Stimulated activated naive CD8-positive, alpha-beta T cell treated with anti-CD3 and anti-CD28 coated beads, Interleukin-15, amount 100 ng/mL, for 72 hours (primary cell): ENCODE data around the gene CEBPG.

Experiments
- ATAC-seq: fragments of 150-1000 bp; cut with Tn5 transposase; 2 replicates; pipeline ENCODE4 v1.10.0; 2021; ENCODE audit warnings: mild to moderate bottlenecking, moderate library complexity
- DNase-seq, 2 donors: peaks; one replicate each; pipeline ENCODE4 v3.0.0; 2021 to 2022
- H3K27ac Mint-ChIP-seq, 2 donors: one replicate each; pipeline ENCODE4 v1.8.0; 2022; ENCODE audit warnings: mild to moderate bottlenecking in 2 of 2, mixed read lengths in 2 of 2, moderate library complexity in 2 of 2
- H3K27me3 Mint-ChIP-seq: one replicate; pipeline ENCODE4 v1.8.0; 2022; ENCODE audit warnings: mixed read lengths
- H3K4me1 Mint-ChIP-seq: one replicate; pipeline ENCODE4 v1.8.0; 2022; ENCODE audit warnings: mild to moderate bottlenecking, mixed read lengths
- H3K4me3 Mint-ChIP-seq, 2 donors: one replicate each; pipeline ENCODE4 v1.8.0; 2022; ENCODE audit warnings: mild to moderate bottlenecking in 2 of 2, mixed read lengths in 2 of 2, moderate library complexity in 1 of 2
- H3K9me3 Mint-ChIP-seq, 2 donors: one replicate each; pipeline ENCODE4 v1.8.0; 2022; ENCODE audit warnings: mixed read lengths in 2 of 2

Gene CEBPG

GRCh38 chr19:33403221-33403972 is 29.9 kb downstream of the CEBPG start:
- Mint-ChIP-seq H3K4me3 (no peak overlapping the region), H3K27me3 (no peaks in the 10 kb centered on the region), H3K4me1 (no peaks in the 10 kb centered on the region), H3K9me3 (no peaks in the 10 kb centered on the region), H3K27ac (no peak overlapping the region)
- ATAC-seq (no peak), DNase-seq (no peak)

- H3K4me1 Mint-ChIP-seq = no peaks in the 10 kb centered on the region
These were observed 30.4 kb downstream of the CEBPG start for GRCh38 chr19:33403973-33404304.

DNA sequence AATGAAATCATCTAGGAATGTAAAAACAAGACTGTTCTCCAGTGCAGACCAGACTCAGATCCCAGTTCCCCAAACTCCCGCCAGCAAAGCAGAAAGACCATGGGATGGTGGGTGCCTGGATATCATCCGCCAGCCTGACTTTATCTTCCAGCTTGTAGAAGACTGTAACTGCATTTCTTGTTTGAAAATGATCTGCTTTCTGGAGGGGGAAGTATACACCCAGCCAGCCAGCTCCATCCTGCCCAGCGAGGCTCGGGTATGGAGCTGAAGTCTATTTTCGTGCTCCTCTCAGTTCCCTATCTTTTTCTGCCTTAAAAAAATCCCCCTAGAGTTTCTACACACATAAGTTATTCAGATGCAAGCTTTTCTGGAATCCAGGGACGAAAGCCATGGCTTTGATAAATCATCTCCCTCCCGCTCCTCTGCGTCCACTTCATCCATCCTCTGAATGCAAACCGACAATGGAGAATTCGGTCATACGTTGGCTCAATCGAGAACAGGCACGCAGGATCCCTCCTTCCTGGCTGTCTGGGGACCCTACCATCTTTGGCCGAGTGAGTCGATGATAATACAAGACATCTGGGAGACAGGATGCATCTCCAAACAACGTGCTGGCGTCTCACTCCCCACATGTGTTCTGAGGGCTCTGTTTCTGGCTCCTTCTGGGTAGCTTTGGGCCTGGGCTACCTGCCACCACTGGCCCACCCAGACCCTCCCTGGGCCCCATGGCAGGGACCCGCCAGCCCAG is 31.2 kb downstream of the CEBPG start:
- Mint-ChIP-seq H3K4me3 (no peak overlapping the region), H3K9me3 (no peaks in the 10 kb centered on the region), H3K27me3 (no peaks in the 10 kb centered on the region), H3K27ac (peak overlapping the region in 1 of 2 donors; percentile 42), H3K4me1 (no peaks in the 10 kb centered on the region)
- no peak for DNase-seq
- ATAC-seq = no peak

More at GRCh38 chr19:33403973-33404304, 30.4 kb downstream of the CEBPG start:
- Mint-ChIP-seq H3K27me3 (no peaks in the 10 kb centered on the region), H3K4me3 (no peak overlapping the region), H3K27ac (no peak overlapping the region), H3K9me3 (no peaks in the 10 kb centered on the region)
- ATAC-seq = no peak
- no peak for DNase-seq

DNA sequence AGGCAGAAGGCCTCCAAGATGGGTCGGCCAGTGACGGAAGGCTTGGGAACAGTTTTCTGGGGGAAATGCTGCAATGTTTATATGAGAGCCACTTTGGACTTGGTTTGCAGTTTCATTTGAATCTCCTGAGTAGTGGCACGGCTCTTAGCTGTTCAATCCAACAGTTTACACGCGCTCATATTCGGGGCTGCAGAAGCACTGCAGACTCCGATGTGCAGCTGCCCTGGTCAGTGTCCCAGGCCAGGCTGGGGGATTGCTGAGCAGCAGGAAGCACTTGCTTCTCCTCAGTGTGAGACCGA is 31.7 kb downstream of the CEBPG start:
- DNase-seq = no peak
- H3K27me3 Mint-ChIP-seq = no peaks in the 10 kb centered on the region
- H3K27ac Mint-ChIP-seq = no peak overlapping the region
- H3K9me3 Mint-ChIP-seq = no peaks in the 10 kb centered on the region
- ATAC-seq = no peak
- H3K4me3 Mint-ChIP-seq = no peak overlapping the region
- H3K4me1 Mint-ChIP-seq = no peaks in the 10 kb centered on the region

DNA sequence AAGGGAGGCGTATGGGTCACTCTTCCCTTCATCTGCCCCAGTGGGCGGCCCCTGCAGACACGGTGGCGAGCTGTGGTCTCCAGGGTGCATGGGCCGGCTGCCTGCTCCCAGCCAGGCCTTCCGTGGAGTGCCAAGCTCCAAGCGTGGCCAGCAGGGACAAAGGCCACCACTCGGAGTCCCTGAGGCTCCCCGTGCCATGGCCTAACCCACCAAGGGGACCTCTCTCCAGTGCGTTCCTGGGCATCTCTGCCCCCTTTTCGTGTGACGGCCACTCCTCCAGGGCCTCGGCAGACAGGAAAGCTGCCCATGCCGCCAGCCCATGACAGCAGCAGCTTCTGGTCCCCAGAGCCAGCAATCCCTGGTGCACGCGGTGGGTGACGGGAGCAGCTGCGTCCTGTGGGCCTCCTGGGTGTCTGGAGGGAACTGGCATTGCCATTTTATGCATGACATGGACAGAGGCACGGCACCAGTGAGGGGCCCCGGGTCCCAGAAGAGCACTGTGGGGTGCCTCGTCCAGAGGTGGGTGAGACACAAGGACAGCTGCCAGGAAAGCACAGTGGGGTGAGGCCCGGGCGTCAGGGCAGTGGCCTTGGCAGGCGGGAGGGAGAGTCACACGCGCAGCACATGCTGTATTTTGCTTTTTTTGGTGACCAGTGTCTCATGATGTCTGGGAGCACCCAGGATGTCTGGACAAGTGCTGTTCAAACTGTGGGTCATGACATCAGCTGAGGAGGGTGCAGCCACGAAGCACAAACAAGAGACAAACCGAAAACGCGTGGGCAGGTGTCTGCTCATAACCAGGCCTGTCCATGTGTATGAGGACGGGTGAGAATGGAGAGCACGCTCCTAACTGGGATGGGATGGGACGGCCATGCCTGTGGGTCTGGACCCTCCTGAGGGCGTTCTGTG is 32.3 kb downstream of the CEBPG start:
- H3K4me1 Mint-ChIP-seq = no peaks in the 10 kb centered on the region
- no peaks in the 10 kb centered on the region for H3K9me3 Mint-ChIP-seq
- H3K27ac Mint-ChIP-seq = peak overlapping the region in 1 of 2 donors; percentile 74
- H3K4me3 Mint-ChIP-seq = no peak overlapping the region
- no peak for ATAC-seq
- DNase-seq = no peak
- H3K27me3 Mint-ChIP-seq = no peaks in the 10 kb centered on the region

GRCh38 chr19:33406521-33407139 is 33.1 kb downstream of the CEBPG start:
- Mint-ChIP-seq H3K9me3 (no peaks in the 10 kb centered on the region), H3K27ac (no peak overlapping the region), H3K27me3 (no peaks in the 10 kb centered on the region), H3K4me1 (no peaks in the 10 kb centered on the region), H3K4me3 (no peak overlapping the region)
- DNase-seq (peak; percentile 71 to 73), ATAC-seq (peak; percentile 67)

DNA sequence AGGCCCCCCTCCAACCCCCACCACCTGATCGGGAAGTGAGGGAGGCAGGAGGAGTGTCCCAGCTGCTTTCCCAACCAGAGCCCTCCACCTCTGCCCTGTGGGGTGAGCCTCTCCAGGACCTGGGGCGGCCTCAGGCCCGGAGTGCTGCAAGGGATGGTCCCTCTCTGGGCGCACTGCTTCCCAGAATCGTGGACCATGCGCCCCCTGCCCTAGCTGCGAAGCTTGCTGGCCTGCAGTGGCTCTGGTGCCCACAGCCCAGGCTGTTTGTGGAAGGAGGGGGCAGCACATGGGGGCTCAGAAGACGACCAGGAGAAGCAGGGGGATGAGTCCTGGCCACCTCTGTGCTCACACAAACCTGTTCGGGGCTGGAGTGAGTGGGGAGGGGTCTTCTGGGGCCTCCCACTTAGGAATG is 33.6 kb downstream of the CEBPG start:
- Mint-ChIP-seq H3K27ac (no peak overlapping the region), H3K9me3 (no peaks in the 10 kb centered on the region), H3K27me3 (no peaks in the 10 kb centered on the region), H3K4me3 (no peak overlapping the region), H3K4me1 (no peaks in the 10 kb centered on the region)
- ATAC-seq (no peak), DNase-seq (no peak)

GRCh38 chr19:33407716-33408115 is 34.2 kb downstream of the CEBPG start:
- Mint-ChIP-seq H3K27ac (no peak overlapping the region), H3K9me3 (no peaks in the 10 kb centered on the region), H3K4me3 (no peak overlapping the region), H3K4me1 (no peaks in the 10 kb centered on the region), H3K27me3 (no peaks in the 10 kb centered on the region)
- no peak for ATAC-seq
- no peak for DNase-seq

- H3K27ac Mint-ChIP-seq = no peak overlapping the region
- no peaks in the 10 kb centered on the region for H3K9me3 Mint-ChIP-seq
- ATAC-seq (no peak), DNase-seq (no peak)
- no peaks in the 10 kb centered on the region for H3K27me3 Mint-ChIP-seq
- H3K4me3 Mint-ChIP-seq = no peak overlapping the region
- H3K4me1 Mint-ChIP-seq = no peaks in the 10 kb centered on the region
These were observed 34.6 kb downstream of the CEBPG start for GRCh38 chr19:33408116-33408515.

DNA sequence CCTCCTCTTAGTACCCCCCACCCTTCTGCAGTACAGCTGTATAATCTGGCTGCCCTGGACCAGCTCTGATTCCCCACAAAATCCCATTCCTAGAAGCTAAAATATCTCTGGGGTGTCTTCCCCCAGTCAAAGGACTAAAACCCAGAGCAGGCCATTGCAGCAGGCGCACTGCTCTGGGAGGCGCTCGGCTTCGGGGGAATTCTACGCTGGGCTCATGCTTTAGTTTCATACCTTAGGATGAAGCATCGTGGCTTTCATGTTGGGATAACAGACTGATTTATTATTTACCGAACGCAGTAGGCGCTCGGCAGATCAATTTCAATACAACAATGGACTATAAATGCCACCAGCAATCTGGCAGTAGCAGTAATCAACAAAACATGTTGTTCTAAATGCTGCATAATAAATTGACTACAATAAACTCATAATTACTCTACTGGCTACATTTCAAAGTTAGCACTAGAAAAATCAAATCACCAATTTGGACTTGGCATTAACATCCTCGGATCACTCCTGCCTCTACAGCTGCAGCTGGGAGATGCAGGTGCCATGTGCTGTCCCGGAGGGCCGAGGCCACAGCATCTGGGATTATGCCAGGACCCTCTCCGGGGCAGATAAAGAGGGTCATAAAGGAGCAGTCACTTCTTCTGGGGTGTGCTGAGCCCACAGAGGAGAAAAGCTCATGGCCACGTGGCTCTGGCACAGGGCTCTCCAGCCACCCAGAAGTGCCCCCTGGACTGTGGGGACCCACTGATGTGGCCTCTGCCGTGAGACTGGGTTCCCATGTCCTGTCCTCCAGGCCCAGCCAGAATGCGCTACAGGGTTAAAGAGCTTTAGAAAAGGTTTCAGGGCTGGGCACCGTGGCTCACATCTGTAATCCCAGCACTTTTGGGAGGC is 35.3 kb downstream of the CEBPG start:
- H3K27ac Mint-ChIP-seq = peak overlapping the region in 1 of 2 donors; percentile 42

DNA sequence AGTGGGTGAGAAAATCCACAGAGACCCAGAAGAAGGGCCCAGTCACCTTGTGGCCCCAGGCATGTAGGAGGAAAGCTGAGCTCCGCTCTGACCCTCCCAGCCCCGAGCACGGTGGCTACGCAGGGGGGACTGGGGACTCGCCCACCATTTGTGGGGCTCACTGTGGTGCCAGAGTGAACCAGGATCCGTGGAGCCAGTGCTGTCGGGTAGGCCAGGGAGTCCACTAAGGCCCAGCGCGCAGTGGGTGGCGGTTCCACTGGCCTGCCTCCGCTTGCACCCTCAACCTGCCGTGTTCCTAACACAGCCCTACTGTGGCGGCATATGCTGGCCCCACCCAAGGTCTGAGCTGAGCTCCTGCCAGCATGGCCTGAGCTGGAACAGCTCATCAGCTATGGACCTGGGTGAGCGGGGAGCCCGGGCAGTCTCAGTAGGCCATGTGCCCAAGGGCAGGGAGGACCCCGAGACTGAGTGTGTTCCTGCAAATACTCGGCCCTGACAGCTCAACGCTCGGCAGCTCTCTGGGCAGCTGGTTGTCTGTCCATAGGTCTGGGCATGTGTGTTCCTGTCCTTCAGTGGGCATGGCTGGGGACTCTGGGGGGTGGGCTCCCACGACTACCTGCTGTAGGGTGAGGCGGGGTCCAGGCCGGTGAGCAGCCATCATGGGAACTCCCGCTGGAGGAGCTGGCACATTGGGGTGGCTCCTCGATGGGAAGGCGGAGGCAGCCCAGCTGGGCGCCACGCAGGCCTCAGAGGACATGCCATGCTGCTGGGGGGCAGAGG is 36.6 kb downstream of the CEBPG start:
- no peaks in the 10 kb centered on the region for H3K9me3 Mint-ChIP-seq
- DNase-seq (no peak), ATAC-seq (no peak)
- no peaks in the 10 kb centered on the region for H3K4me1 Mint-ChIP-seq
- no peak overlapping the region for H3K4me3 Mint-ChIP-seq
- no peaks in the 10 kb centered on the region for H3K27me3 Mint-ChIP-seq
- no peak overlapping the region for H3K27ac Mint-ChIP-seq

More for the DNA sequence above, 35.3 kb downstream of the CEBPG start:
- no peaks in the 10 kb centered on the region for H3K9me3 Mint-ChIP-seq
- ATAC-seq = no peak
- no peaks in the 10 kb centered on the region for H3K4me1 Mint-ChIP-seq
- H3K4me3 Mint-ChIP-seq = no peak overlapping the region
- H3K27me3 Mint-ChIP-seq = no peaks in the 10 kb centered on the region
- no peak for DNase-seq

GRCh38 chr19:33410915-33411401 is 37.4 kb downstream of the CEBPG start:
- ATAC-seq = no peak
- H3K9me3 Mint-ChIP-seq = no peaks in the 10 kb centered on the region
- H3K4me3 Mint-ChIP-seq = no peak overlapping the region
- H3K4me1 Mint-ChIP-seq = peaks cover 3% of the 10 kb centered on the region
- no peak for DNase-seq
- no peak overlapping the region for H3K27ac Mint-ChIP-seq
- no peaks in the 10 kb centered on the region for H3K27me3 Mint-ChIP-seq

GRCh38 chr19:33411621-33412180 is 38.2 kb downstream of the CEBPG start:
- ATAC-seq = no peak
- H3K4me1 Mint-ChIP-seq = peaks cover 10% of the 10 kb centered on the region
- no peaks in the 10 kb centered on the region for H3K9me3 Mint-ChIP-seq
- DNase-seq = no peak
- no peak overlapping the region for H3K4me3 Mint-ChIP-seq
- H3K27me3 Mint-ChIP-seq = no peaks in the 10 kb centered on the region
- peak overlapping the region in 1 of 2 donors; percentile 42 for H3K27ac Mint-ChIP-seq
